ENCODE measurements around the gene SYNE2.
"Not testable (repeated sequence)": the region's sequence is repeated elsewhere in the genome, so short reads cannot be mapped to it uniquely, and the experiment has no call there.

The SYNE2 gene

GRCh38 chr14:64035143-64035542, 182.3 kb downstream of the SYNE2 start:
- no peak for DNase-seq (ENCODE audit: low spot score)

GRCh38 chr14:64037869-64038745, 185.3 kb downstream of the SYNE2 start:
- not testable (repeated sequence) for DNase-seq (ENCODE audit: low spot score)

GRCh38 chr14:64038841-64039542, 186.2 kb downstream of the SYNE2 start:
- no peak for DNase-seq (ENCODE audit: low spot score)

GRCh38 chr14:64040044-64040443, 187.2 kb downstream of the SYNE2 start:
- no peak for DNase-seq (ENCODE audit: low spot score)

- DNase-seq (ENCODE audit: low spot score) = not testable (repeated sequence)
Observed at GRCh38 chr14:64043296-64043695, 190.5 kb downstream of the SYNE2 start.

- DNase-seq (ENCODE audit: low spot score) = no peak
Observed at GRCh38 chr14:64045091-64045490, 192.3 kb downstream of the SYNE2 start.

- no peak for DNase-seq (ENCODE audit: low spot score)
Observed at GRCh38 chr14:64049616-64050381, 197.0 kb downstream of the SYNE2 start.

GRCh38 chr14:64053694-64054669, 201.2 kb downstream of the SYNE2 start:
- no peak for DNase-seq (ENCODE audit: low spot score)

GRCh38 chr14:64059454-64060198, 206.8 kb downstream of the SYNE2 start:
- DNase-seq (ENCODE audit: low spot score) = no peak

GRCh38 chr14:64060199-64060545, 207.4 kb downstream of the SYNE2 start:
- DNase-seq (ENCODE audit: low spot score) = no peak

- DNase-seq (ENCODE audit: low spot score) = peak; percentile 2
Observed at GRCh38 chr14:64060648-64061096, 207.9 kb downstream of the SYNE2 start.

GRCh38 chr14:64061115-64061514, 208.3 kb downstream of the SYNE2 start:
- DNase-seq (ENCODE audit: low spot score) = no peak

- no peak for DNase-seq (ENCODE audit: low spot score)
Observed at GRCh38 chr14:64061706-64062105, 208.9 kb downstream of the SYNE2 start.

GRCh38 chr14:64062381-64063115, 209.7 kb downstream of the SYNE2 start:
- DNase-seq (ENCODE audit: low spot score) = no peak

- DNase-seq (ENCODE audit: low spot score) = no peak
Observed at GRCh38 chr14:64064447-64064846, 211.6 kb downstream of the SYNE2 start.

- no peak for DNase-seq (ENCODE audit: low spot score)
Observed at GRCh38 chr14:64069634-64070359, 217.0 kb downstream of the SYNE2 start.

GRCh38 chr14:64074961-64075612, 222.3 kb downstream of the SYNE2 start:
- peak; percentile 3 for DNase-seq (ENCODE audit: low spot score)

- no peak for DNase-seq (ENCODE audit: low spot score)
Observed at GRCh38 chr14:64075613-64076005, 222.8 kb downstream of the SYNE2 start.

- DNase-seq (ENCODE audit: low spot score) = no peak
Observed at GRCh38 chr14:64080452-64080851, 227.6 kb downstream of the SYNE2 start.
